NCI-H128 (cell line): ENCODE data around the gene TNNC1.

Experiments
- DNase-seq: peaks from one replicate; lab custom pipeline; 2025; ENCODE audit not compliant: unreplicated experiment; lab: John Stamatoyannopoulos, UW

TNNC1 gene

GRCh38 chr3:52402706-52403270, 51.1 kb downstream of the TNNC1 start:
- no peak for DNase-seq

- no peak for DNase-seq
These were observed 51.7 kb downstream of the TNNC1 start for GRCh38 chr3:52402101-52402521.

- no peak for DNase-seq
These were observed 52.3 kb downstream of the TNNC1 start for GRCh38 chr3:52401551-52401950.
